RPMI8226 (cell line): ENCODE results near the gene PCDHGB7.
A peak's percentile ranks its signal among the peaks of the same experiment; 100 is the strongest.
"Not testable (repeated sequence)": the region's sequence is repeated elsewhere in the genome, so short reads cannot be mapped to it uniquely, and the experiment has no call there.

Source experiments
- DNase-seq: peaks from one replicate; pipeline ENCODE4 v3.0.0-alpha.2; 2015

The PCDHGB7 gene

GRCh38 chr5:141397756-141398551, 19.5 kb upstream of the PCDHGB7 start, which contains the start of gene PCDHGB5:
PCDHGB5 (plus strand) TSS chr5:141397947; CDS start chr5:141398128, 181 bp downstream.
- DNase-seq, result peak; percentile 56

GRCh38 chr5:141398608-141399007, 18.9 kb upstream of the PCDHGB7 start:
- no peak for DNase-seq

- DNase-seq, result no peak
Measured at GRCh38 chr5:141399555-141400258, 17.8 kb upstream of the PCDHGB7 start.

GRCh38 chr5:141402553-141403243, 14.8 kb upstream of the PCDHGB7 start, which contains the start of gene PCDHGA9:
PCDHGA9 (plus strand) TSS chr5:141402778; CDS start chr5:141402953, 175 bp downstream.
- DNase-seq, result peak; percentile 53

- no peak for DNase-seq
Measured at GRCh38 chr5:141403387-141403786, 14.1 kb upstream of the PCDHGB7 start.

- DNase-seq, result peak; percentile 21
Measured at GRCh38 chr5:141407790-141408505, 9.5 kb upstream of the PCDHGB7 start, which contains the start of gene PCDHGB6. PCDHGB6 (plus strand) TSS chr5:141408021; CDS start chr5:141408203, 182 bp downstream.

- DNase-seq, result no peak
Measured at GRCh38 chr5:141409598-141410306, 7.7 kb upstream of the PCDHGB7 start.

GRCh38 chr5:141411575-141411974, 5.9 kb upstream of the PCDHGB7 start:
- DNase-seq, result no peak

GRCh38 chr5:141412854-141413539, 4.5 kb upstream of the PCDHGB7 start, which contains the start of gene PCDHGA10:
PCDHGA10 (plus strand) TSS chr5:141412987; CDS start chr5:141413176, 189 bp downstream.
- peak; percentile 62 for DNase-seq

GRCh38 chr5:141413540-141414069, 3.9 kb upstream of the PCDHGB7 start:
- DNase-seq, result no peak

- not testable (repeated sequence) for DNase-seq
Measured at GRCh38 chr5:141414548-141415274, 2.8 kb upstream of the PCDHGB7 start.

- DNase-seq, result not testable (repeated sequence)
Measured at GRCh38 chr5:141415275-141415618, 2.2 kb upstream of the PCDHGB7 start.

GRCh38 chr5:141419074-141419880, 1.8 kb downstream of the PCDHGB7 start:
- no peak for DNase-seq

GRCh38 chr5:141420855-141421488, 3.5 kb downstream of the PCDHGB7 start, which contains the start of gene PCDHGA11:
PCDHGA11 (plus strand) TSS chr5:141421051; CDS start chr5:141421228, 177 bp downstream.
- DNase-seq, result peak; percentile 26

- no peak for DNase-seq
Measured at GRCh38 chr5:141421489-141421855, 4.0 kb downstream of the PCDHGB7 start.

- no peak for DNase-seq
Measured at GRCh38 chr5:141422742-141423291, 5.3 kb downstream of the PCDHGB7 start.

GRCh38 chr5:141427783-141428426, 10.4 kb downstream of the PCDHGB7 start:
- DNase-seq, result no peak
